GM19025 (cell line): ENCODE data around the gene HLA-A.

Experiments used
- ATAC-seq: cut with Tn5 transposase; IDR thresholded peaks from one replicate; pipeline ENCODE4 v1.9.1; 2021; ENCODE audit warnings: mild to moderate bottlenecking, low read depth, moderate library complexity; ENCODE audit not compliant: unreplicated experiment

The HLA-A gene

GRCh38 chr6:29942275-29943052 lies at the start of gene HLA-A:
HLA-A (plus strand) TSS chr6:29942532; CDS start chr6:29942554, 22 bp downstream.
- ATAC-seq = peak; percentile 84

- ATAC-seq = no peak
Measured at GRCh38 chr6:29892696-29893095, 49.6 kb upstream of the HLA-A start.

- ATAC-seq = no peak
Measured at GRCh38 chr6:29899281-29899680, 43.1 kb upstream of the HLA-A start.

- no peak for ATAC-seq
Measured at GRCh38 chr6:29905286-29905685, 37.0 kb upstream of the HLA-A start.

- ATAC-seq = peak; percentile 65
Measured at GRCh38 chr6:29907637-29908340, 34.5 kb upstream of the HLA-A start.

- no peak for ATAC-seq
Measured at GRCh38 chr6:29908341-29908662, 34.0 kb upstream of the HLA-A start.

GRCh38 chr6:29908710-29909109 lies 33.6 kb upstream of the HLA-A start:
- ATAC-seq = no peak

- no peak for ATAC-seq
Measured at GRCh38 chr6:29909985-29910384, 32.3 kb upstream of the HLA-A start.

- ATAC-seq = no peak
Measured at GRCh38 chr6:29912840-29913239, 29.5 kb upstream of the HLA-A start.

GRCh38 chr6:29916741-29917140 lies 25.6 kb upstream of the HLA-A start:
- no peak for ATAC-seq

GRCh38 chr6:29917857-29918256 lies 24.5 kb upstream of the HLA-A start:
- no peak for ATAC-seq

GRCh38 chr6:29919506-29920445 lies 22.6 kb upstream of the HLA-A start:
- no peak for ATAC-seq

GRCh38 chr6:29924287-29924686 lies 18.0 kb upstream of the HLA-A start:
- no peak for ATAC-seq

GRCh38 chr6:29924731-29925130 lies 17.6 kb upstream of the HLA-A start:
- no peak for ATAC-seq

- ATAC-seq = no peak
Measured at GRCh38 chr6:29925321-29925720, 17.0 kb upstream of the HLA-A start.

GRCh38 chr6:29925727-29926412 lies 16.5 kb upstream of the HLA-A start:
- ATAC-seq = peak; percentile 32

- peak; percentile 44 for ATAC-seq
Measured at GRCh38 chr6:29926413-29927274, 15.7 kb upstream of the HLA-A start.

GRCh38 chr6:29927275-29927569 lies 15.1 kb upstream of the HLA-A start:
- ATAC-seq = no peak

GRCh38 chr6:29927841-29928388 lies 14.4 kb upstream of the HLA-A start:
- no peak for ATAC-seq
